ENCODE data around the gene NPEPL1.

- TF ChIP-seq EZH2 (IDR thresholded peaks at IDR 0.05; ENCODE audit: insufficient read depth, poor library complexity, severe bottlenecking) (no peak), EZH2phosphoT487 (IDR thresholded peaks at IDR 0.05; ENCODE audit: insufficient read depth, low read depth) (no peak)
Measured at GRCh38 chr20:58748618-58749017, 56.0 kb downstream of the NPEPL1 start.
